Ascending aorta (tissue), 2 donors: Measurements from ENCODE around the gene ZNF804B. TPM values are rescaled to one million over a fixed set of nuclear protein-coding genes. Genes with fewer than 3 reads are reported as not detected.

ENCODE experiments used
- DNase-seq, 2 donors: peaks; one replicate each; pipeline ENCODE4 v3.0.0-alpha.2; 2019; ENCODE audit warnings: low spot score in 2 of 2
- H3K27ac ChIP-seq, 2 donors: fragments of 200-600 bp; sonication (generic); one replicate each; pipeline ENCODE4 v1.5.1; 2016 to 2017; ENCODE audit warnings: mild to moderate bottlenecking in 1 of 2
- H3K27me3 ChIP-seq: fragments of 200-600 bp; sonication (generic); one replicate; pipeline ENCODE4 v1.5.1; 2017
- H3K36me3 ChIP-seq, 2 donors: fragments of 200-600 bp; sonication (generic); one replicate each; pipeline ENCODE4 v1.5.1; 2016
- H3K4me1 ChIP-seq, 2 donors: fragments of 200-600 bp; sonication (generic); one replicate each; pipeline ENCODE4 v1.5.1; 2016 to 2017; ENCODE audit warnings: mild to moderate bottlenecking in 1 of 2
- H3K4me3 ChIP-seq, 2 donors: fragments of 200-600 bp; sonication (generic); one replicate each; pipeline ENCODE4 v1.5.1; 2016 to 2017; ENCODE audit warnings: mild to moderate bottlenecking in 1 of 2
- H3K9me3 ChIP-seq, 2 donors: fragments of 200-600 bp; sonication (generic); one replicate each; pipeline ENCODE4 v1.5.1; 2016
- CTCF ChIP-seq, 3 experiments: fragments of 200-600 bp in 2 of 3; fragments of 450-650 bp in 1 of 3; sonication (generic) in 2 of 3; IDR thresholded peaks; one replicate each; pipeline ENCODE4 v1.5.1; 2016 to 2019; ENCODE audit warnings: antibody characterized with exemption in 3 of 3, mild to moderate bottlenecking in 1 of 3, moderate library complexity in 1 of 3
- intact Hi-C: fragments of 100-400 bp; cut with DNase I; formaldehyde crosslinking; loops from one replicate; pipeline ENCODE4 v1.15.1; 2023
- total RNA-seq: library from RNA; depleted of rRNA; stranded (reverse); fragments of >200 nt; gene quantifications from one replicate; pipeline ENCODE4 v1.1.0, GENCODE V29; 2016

The ZNF804B gene
- total RNA-seq, 1 donor from 2014 or later = not detected

GRCh38 chr7:88910516-88910915 lies 151.0 kb downstream of the ZNF804B start:
- intact Hi-C loops = no loop called here
- Histone ChIP-seq H3K27ac (no peak overlapping the region), H3K4me1 (no peaks in the 10 kb centered on the region), H3K9me3 (no peaks in the 10 kb centered on the region), H3K4me3 (no peak overlapping the region), H3K27me3 (no peaks in the 10 kb centered on the region), H3K36me3 (no peaks in the 10 kb centered on the region)
- TF ChIP-seq CTCF (IDR thresholded peaks at IDR 0.05) = no peak
- no peak for DNase-seq

DNA sequence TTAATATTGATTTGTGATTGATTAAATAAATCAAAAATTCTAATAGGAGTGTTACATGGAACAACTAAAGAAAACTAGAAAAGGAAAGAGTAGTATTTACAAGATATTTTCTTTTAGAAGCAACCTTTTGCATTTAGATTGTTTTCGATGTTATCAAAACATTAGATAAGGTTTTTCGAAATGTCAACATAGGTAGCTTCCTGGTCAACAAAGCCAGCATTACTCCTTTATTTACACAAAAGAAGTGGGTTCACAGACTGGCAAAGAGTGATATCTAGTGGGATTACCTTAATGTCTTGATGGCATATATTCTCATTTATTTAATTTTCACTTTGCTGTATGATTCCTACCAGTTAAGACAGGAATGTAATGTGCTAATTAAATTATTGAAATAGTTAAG lies 153.4 kb downstream of the ZNF804B start:
- Histone ChIP-seq H3K36me3 (no peaks in the 10 kb centered on the region), H3K4me1 (no peaks in the 10 kb centered on the region), H3K4me3 (no peak overlapping the region), H3K27ac (no peak overlapping the region), H3K9me3 (no peaks in the 10 kb centered on the region), H3K27me3 (no peaks in the 10 kb centered on the region)
- intact Hi-C loops = no loop called here
- no peak for DNase-seq
- no peak for TF ChIP-seq CTCF (IDR thresholded peaks at IDR 0.05)

DNA sequence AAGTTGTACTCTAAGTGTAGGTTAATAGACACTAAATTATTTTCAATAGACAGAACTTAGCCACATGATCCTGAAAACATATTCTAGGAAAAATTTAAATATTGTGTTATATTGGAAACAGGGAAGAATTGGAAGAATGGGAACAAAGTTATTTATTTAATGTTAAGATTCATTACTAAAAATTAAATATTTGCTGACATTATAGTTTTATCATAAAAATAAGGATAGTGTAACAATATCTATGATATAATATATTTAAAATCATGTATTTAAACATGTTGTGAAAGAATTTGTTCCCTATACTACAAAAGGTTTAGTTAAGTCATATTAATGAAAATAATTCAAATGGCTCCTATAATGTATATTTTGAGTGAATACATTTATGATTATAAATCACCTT lies 156.1 kb downstream of the ZNF804B start:
- no peak for TF ChIP-seq CTCF (IDR thresholded peaks at IDR 0.05)
- Histone ChIP-seq H3K36me3 (no peaks in the 10 kb centered on the region), H3K4me1 (no peaks in the 10 kb centered on the region), H3K4me3 (no peak overlapping the region), H3K27me3 (no peaks in the 10 kb centered on the region), H3K9me3 (no peaks in the 10 kb centered on the region), H3K27ac (no peak overlapping the region)
- no peak for DNase-seq
- intact Hi-C loops = no loop called here

- no peak overlapping the region for H3K27ac ChIP-seq
- H3K4me3 ChIP-seq = no peak overlapping the region
- H3K4me1 ChIP-seq = no peaks in the 10 kb centered on the region
- no peak for TF ChIP-seq CTCF (IDR thresholded peaks at IDR 0.05)
- no peaks in the 10 kb centered on the region for H3K36me3 ChIP-seq
- no peaks in the 10 kb centered on the region for H3K9me3 ChIP-seq
- intact Hi-C loops = no loop called here
- no peak for DNase-seq
- no peaks in the 10 kb centered on the region for H3K27me3 ChIP-seq
Measured at GRCh38 chr7:88919478-88920131, 160.1 kb downstream of the ZNF804B start.

- H3K27ac ChIP-seq = no peak overlapping the region
Measured at GRCh38 chr7:88922944-88923343, 163.4 kb downstream of the ZNF804B start.

More at GRCh38 chr7:88922944-88923343, 163.4 kb downstream of the ZNF804B start:
- intact Hi-C loops = no loop called here
- no peaks in the 10 kb centered on the region for H3K4me1 ChIP-seq
- no peaks in the 10 kb centered on the region for H3K9me3 ChIP-seq
- H3K36me3 ChIP-seq = no peaks in the 10 kb centered on the region
- no peak for DNase-seq
- no peak overlapping the region for H3K4me3 ChIP-seq
- TF ChIP-seq CTCF (IDR thresholded peaks at IDR 0.05) = no peak
- no peaks in the 10 kb centered on the region for H3K27me3 ChIP-seq
